Liver (tissue), 3 donors: ENCODE results near the gene EDRF1.

Experiments used
- EGR1 ChIP-seq, 2 donors: IDR thresholded peaks; 2 replicates each; pipeline ENCODE4 v1.6.1; 2016 to 2018; ENCODE audit warnings: antibody characterized with exemption in 2 of 2, low read depth in 2 of 2
- TF ChIP-seq, protein P1 (sequence below): fragments of 150-350 bp; IDR thresholded peaks from 2 replicates; pipeline ENCODE4 v1.5.1; 2017; ENCODE audit warnings: improper control_type of control experiment, low read depth, low read length; ENCODE audit not compliant: missing input control
- donor health status: healthy.
- donor health status: healthy.

DNA sequence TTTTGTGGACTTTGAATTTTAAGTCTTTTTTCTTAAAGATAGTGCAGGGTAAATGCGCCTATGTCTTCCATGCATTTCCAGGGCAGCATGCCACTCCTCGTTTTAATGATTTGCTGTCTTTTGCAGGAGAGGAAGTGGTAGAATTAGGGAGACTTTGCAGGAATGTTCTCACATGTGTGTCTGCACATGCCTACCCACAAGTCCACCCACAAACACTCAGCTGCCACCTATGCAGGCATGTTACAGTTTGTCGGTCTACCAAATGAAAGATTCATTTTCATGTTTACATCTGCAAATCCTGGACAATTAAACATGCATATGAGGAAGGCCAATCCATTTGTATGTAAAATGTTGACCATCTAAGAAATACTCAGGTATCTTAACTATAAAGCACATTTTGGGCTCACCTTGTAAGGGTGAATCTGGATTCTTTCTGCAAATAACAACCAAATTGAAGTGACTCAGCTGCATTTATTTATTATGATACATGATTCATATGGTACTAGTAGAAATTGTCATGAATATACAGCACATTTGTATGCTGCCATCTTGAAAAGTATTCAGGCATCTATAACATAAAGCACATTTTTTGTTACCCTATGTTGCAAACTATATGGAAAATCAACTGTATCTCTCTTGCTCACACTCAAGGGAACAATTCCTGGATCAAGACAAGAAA lies 31.9 kb upstream of the EDRF1 start:
- TF ChIP-seq EGR1 (IDR thresholded peaks at IDR 0.05; ENCODE audit: low read depth in 2 of 2): no peak
- TF ChIP-seq, protein P1, sequence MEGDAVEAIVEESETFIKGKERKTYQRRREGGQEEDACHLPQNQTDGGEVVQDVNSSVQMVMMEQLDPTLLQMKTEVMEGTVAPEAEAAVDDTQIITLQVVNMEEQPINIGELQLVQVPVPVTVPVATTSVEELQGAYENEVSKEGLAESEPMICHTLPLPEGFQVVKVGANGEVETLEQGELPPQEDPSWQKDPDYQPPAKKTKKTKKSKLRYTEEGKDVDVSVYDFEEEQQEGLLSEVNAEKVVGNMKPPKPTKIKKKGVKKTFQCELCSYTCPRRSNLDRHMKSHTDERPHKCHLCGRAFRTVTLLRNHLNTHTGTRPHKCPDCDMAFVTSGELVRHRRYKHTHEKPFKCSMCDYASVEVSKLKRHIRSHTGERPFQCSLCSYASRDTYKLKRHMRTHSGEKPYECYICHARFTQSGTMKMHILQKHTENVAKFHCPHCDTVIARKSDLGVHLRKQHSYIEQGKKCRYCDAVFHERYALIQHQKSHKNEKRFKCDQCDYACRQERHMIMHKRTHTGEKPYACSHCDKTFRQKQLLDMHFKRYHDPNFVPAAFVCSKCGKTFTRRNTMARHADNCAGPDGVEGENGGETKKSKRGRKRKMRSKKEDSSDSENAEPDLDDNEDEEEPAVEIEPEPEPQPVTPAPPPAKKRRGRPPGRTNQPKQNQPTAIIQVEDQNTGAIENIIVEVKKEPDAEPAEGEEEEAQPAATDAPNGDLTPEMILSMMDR: no peak
